Body of pancreas (tissue), 4 donors: Measurements from ENCODE around the gene IFNGR2.

Experiments
- CTCF ChIP-seq, 7 experiments: fragments of 450-650 bp in 4 of 7; fragments of 200-600 bp in 3 of 7; sonication (generic) in 3 of 7; IDR thresholded peaks; one replicate each; pipeline ENCODE4 v1.5.1; 2016 to 2019; ENCODE audit warnings: antibody characterized with exemption in 7 of 7
- POLR2A ChIP-seq, 3 donors: fragments of 450-650 bp; IDR thresholded peaks; one replicate each; pipeline ENCODE4 v1.6.1; 2016; ENCODE audit warnings: antibody characterized with exemption in 3 of 3, mild to moderate bottlenecking in 2 of 3

GRCh38 chr21:33373451-33373850 lies 29.8 kb upstream of the IFNGR2 start:
- no peak for TF ChIP-seq POLR2A (IDR thresholded peaks at IDR 0.05)
- TF ChIP-seq CTCF (IDR thresholded peaks at IDR 0.05) = no peak
